CD4-positive, alpha-beta T cell treated with Interleukin-17A for 4 hours (primary cell): Measurements from ENCODE around the gene GOSR2.
"Not testable (repeated sequence)": the region's sequence is repeated elsewhere in the genome, so short reads cannot be mapped to it uniquely, and the experiment has no call there.

Experiments
- DNase-seq: peaks from one replicate; pipeline ENCODE4 v3.0.0-alpha.2; 2020; ENCODE audit warnings: mixed read lengths

The GOSR2 gene

DNA sequence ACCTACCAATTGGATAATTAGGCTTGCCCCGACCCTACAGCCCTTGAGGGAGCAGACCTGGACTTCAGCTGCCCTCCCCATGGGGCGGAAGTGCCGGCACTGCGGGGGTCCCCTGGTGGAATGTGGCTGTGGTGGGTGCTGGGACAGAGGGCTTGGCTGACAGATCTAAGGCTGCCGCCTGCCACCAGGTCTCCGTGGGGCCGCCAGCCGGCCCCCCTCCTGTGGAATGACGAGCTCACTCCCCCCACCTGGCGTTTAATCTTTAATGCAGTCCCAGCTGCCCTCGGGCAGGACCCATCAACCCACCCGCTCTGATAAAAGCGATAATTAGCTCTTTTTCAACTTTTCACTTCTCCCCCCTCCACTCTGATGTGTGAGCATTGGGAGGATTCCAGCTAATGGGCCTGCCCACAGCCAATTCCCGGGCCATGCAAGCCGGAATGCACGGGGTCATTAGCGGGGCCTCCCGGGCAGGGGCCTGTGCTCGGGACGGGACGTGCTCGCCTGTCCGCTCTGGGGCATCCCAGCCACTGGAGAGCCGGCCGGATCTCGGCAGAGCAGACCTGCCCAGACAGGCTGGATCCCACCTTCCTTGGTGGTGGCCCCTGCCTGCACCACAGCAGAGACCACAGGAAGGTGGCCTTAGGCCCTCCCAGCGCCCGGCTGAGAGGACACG, 28.3 kb upstream of the GOSR2 start:
- DNase-seq, result no peak

- no peak for DNase-seq
These were observed 27.8 kb upstream of the GOSR2 start for GRCh38 chr17:46895171-46895570.

- DNase-seq, result no peak
These were observed 26.0 kb upstream of the GOSR2 start for GRCh38 chr17:46896991-46897390.

DNA sequence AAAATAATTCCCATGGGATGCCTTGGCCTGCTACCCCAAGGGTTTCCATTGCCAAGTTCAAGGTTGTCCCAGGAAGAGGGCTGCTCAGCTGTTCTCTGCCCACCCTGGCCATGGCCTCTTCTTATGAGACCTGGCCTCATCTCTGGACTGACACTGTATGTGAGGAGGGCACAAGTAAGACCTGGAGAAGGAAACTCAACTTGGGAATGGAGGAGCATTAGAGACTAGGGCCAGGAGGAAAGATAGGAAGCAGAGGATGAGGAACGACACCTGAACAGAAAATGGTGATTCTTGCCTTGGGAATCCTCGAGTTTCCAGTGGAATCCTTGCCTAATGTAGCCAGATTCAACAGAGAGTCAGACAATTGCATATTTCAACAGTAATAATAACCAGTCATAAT, 24.6 kb upstream of the GOSR2 start:
- no peak for DNase-seq

GRCh38 chr17:46898860-46899259, 24.1 kb upstream of the GOSR2 start:
- no peak for DNase-seq

DNA sequence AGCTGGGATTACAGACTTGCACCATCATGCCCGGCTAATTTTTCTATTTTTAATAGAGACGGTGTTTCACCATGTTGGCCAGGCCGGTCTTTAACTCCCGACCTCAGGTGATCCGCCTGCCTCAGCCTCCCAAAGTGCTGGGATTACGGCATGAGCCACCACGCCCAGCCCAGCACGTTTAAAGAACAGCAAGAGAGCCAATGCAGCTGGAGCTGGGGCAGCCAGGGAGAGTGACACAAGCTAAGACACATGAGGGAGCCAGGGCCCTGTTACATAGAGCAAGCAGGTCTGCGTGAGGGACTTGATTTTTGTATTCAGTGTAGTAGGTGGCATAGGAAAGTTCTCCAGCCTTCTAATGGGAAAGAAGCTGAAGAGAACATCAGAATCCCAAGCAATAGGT, 21.7 kb upstream of the GOSR2 start:
- no peak for DNase-seq

- DNase-seq, result no peak
These were observed 18.9 kb upstream of the GOSR2 start for GRCh38 chr17:46903762-46904672.

DNA sequence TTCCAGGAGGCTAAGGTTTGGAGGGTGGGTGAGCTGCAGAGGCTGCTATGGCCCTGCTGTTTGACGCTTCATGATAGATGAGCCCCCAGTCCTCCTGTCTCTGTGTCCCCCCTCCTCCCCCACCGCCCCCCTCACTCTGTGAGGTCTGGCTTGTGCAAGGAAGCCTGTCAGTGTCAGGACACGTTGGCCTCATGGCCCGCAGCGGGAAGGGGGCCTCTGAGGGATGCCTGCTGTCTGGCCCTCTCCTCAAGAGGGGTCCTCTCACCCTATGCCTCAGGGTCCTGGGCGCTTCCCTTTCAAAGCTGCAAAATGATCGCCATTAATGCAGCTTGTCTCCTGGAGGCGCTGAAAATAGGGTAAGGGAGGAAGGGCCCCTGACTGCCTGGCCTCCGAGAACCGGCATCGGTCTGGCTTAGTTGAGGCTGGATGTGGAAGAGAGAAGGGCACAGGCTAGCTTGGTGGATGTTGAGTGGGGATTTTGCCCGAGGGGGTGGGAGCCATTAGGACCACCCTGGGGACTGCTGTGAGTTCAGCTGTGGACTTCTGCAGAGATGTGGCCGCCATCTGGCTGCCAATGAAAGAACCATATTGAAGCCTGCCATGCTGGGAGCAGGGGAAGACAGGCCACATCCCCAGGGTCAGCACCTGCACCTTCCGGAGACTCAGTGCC, 14.8 kb upstream of the GOSR2 start:
- DNase-seq, result no peak

DNA sequence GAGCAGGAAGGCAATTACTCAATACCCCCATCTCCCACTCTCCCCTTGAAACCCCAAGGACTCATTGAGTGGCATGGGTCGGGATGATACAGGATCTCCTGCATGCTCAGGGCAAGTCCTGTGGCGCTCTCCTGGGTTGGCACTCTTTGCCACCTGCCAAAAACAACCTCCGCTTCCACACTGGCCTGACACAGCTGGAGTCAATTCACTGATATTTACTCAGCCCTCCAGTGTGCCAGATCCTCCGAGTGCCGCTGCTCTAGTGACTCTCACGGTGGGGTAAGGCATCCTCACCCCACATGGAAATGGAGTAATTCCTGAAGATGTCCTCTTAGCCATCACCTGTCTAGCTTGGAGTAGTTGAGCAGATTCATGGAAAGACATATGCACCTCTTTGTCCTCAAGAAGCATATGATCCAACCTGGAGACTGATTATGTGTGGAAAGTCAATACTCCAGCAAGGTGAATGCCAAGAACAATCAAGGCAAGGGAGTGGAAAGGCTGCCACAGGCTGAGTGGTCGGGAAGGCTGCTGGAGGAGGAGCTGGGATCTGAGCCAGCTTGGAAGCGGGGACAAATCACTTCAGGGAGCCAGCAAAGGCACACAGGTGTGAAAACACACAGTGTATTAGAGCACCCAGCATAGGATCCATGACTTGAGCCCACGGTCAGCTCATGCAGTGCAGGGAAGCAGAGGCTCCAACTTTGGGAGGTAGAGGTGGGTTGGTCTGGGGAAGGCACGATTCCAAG, 12.6 kb upstream of the GOSR2 start:
- DNase-seq, result no peak

DNA sequence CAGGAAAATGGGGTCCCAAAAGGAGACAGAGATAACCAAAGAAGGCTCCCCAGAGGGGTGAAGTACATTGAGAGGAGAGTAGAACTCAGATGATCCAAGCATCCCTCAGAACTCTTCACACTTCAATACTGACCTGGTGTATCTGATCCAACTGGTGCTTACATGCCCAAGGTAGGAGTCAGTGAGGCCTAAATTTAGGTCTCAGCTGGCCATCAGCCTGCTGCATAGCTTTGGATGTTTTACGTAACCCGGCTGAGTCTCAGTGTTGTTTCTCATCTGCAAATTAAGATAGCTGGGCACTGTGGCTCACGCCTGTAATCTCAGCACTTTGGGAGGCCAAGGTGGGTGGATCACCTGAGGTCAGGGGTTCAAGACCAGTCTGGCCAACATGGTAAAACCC, 11.6 kb upstream of the GOSR2 start:
- DNase-seq, result no peak

- DNase-seq, result no peak
These were observed 7.4 kb upstream of the GOSR2 start for GRCh38 chr17:46915596-46915995.

DNA sequence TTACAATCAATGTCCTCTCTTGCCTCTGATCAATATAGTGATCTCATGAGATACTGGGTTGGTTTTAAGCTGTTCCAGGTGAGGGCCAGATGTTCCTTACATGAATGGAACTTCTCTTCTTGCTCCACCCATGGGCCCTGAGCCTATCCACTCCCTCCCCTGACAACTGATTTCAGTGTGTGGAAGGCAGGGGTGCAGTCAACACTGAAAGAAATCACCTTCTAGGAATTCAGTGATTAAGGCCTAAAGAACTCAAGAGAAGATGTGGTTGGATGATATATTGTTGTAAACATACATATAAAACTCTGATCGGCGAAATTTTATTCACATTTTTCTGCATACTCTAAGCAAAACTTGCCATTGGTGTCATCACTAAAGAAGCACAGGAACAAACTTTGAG, 6.7 kb upstream of the GOSR2 start:
- DNase-seq, result no peak

GRCh38 chr17:46916623-46917022, 6.3 kb upstream of the GOSR2 start:
- no peak for DNase-seq

DNA sequence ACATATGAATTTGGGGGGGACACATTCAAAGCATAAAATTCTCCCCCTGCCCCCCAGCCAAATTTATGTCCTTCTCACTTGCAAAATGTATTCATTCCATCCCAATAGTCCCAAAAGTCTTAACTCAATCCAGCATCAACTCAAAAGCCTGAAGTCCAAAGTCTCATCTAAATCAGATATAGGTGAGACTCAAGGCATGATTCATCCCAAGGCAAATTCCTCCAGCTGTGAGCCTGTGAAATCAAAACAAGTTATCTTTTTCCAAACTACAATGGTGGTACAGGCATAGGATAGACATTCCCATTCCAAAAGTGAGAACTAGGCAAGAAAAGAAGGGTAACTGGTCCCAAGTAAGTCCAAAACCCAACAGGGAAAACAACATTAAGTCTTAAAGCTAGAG, 5.9 kb upstream of the GOSR2 start:
- DNase-seq, result no peak

DNA sequence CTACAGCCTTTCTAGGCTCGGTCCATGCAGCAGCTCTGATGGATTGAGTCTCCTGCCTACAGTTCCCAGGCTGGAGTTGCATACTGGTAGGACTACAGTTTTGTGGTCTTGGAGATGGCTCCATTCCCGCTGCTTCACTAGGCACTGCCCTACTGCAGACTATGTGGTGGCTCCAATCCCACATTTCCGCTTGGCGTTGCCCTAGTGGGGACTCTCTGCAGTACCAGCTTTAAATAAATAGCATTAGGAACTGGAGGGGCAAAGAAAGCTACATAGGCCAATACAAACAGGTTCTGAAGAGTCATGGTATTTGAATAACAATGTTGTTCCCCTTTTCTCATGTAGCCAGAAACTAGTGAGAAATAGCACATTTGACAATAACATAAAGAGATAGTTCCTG, 5.4 kb upstream of the GOSR2 start:
- no peak for DNase-seq

GRCh38 chr17:46921962-46922361, 998 bp upstream of the GOSR2 start:
- not testable (repeated sequence) for DNase-seq

DNA sequence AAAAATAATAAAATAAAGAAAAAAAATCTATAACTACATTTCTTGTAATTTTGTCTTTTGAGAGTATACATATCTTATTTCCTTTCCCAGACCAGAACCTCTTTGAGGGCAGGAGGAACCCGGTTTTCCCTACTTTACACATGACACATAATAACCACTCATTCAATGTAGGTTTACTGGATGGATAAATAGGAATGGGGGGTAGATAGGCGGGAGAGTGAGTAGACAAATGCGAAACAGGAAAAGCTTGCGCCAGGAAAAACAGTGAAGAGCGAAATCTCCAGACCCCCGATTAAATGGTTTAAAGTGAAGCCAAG, 515 bp upstream of the GOSR2 start:
- no peak for DNase-seq

DNA sequence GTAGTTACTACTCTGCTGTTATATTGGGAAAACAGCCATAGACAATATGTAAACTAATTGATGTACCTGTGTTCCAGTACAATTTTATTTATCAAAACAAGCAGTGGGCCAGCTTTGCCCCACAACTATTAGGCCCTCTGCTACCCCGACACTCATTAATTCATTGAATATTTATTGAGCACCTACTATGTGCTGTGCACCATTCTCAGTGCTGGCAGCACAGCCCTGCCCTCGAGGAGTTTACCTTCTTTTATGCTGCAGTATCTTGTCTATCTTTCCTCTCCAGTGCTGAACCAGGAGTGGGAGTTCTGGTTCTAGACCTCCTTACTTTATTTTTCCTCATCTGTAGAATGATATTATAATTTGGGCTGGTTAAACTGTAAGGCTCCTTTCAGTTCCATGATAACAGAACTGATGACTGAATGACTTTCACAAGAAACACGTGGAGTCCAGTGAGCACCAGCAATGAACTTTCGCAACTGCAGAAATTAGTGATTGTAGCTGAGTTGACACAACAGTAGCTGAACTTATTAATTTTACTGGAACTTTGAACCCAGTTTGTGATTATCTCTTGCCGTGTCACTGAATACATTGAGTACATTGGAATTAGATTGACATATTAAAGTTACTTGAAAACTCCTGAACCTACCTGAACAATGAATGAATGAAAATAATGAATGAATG, 2.4 kb downstream of the GOSR2 start:
- no peak for DNase-seq

GRCh38 chr17:46928467-46929261, 5.7 kb downstream of the GOSR2 start:
- DNase-seq, result no peak

DNA sequence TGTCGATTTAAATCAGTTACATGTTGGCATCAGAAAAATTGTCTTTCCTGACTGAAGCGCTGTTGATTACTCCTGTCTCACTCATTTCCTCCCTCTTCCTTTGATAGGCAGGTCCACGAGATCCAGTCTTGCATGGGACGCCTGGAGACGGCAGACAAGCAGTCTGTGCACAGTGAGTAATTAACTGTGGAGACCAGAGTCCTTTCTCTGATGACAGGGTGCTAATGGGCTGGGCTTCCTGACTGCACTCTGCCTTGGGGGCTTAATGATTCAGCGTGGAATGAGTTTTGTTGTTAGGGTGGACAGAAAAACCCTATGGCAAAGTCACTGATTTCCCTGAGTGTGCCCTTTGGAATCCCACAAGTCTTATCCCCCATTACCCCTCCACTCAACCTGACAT, 6.5 kb downstream of the GOSR2 start:
- DNase-seq, result no peak

- DNase-seq, result no peak
These were observed 7.1 kb downstream of the GOSR2 start for GRCh38 chr17:46930051-46930450.

DNA sequence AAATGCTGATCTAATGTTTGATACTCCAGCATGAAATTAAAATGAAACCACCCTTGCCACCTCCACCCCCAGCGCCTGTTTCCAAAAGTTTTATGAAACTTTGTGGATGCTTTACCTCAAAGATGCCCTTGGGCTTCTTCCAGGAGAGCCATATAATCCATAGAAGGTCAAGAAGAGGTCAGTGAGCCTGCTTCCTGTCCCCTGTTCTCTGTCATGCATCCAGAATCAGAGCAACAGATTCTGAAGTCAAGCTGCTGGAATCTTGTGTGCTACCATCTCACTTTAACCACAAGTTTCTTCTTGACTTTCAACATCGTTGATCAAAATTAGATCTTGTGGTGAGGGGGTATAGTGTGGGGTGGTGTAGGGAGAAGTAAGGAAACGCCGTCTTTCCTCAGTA, 8.6 kb downstream of the GOSR2 start:
- no peak for DNase-seq
